HepG2 (cell line): ENCODE data around the gene GAL3ST2. TPM values are rescaled to one million over a fixed set of nuclear protein-coding genes. Genes with fewer than 3 reads are reported as not detected.

Source experiments
- AHR ChIP-seq: IDR thresholded peaks from 2 replicates; pipeline ENCODE4 v1.6.1; 2018; ENCODE audit warnings: missing genetic modification reagents, missing compliant biosample characterization
- ATF7 ChIP-seq, 2 experiments: fragments of 450-650 bp in 1 of 2; sonication (generic) in 1 of 2; formaldehyde crosslinking in 1 of 2; IDR thresholded peaks; 2 replicates each; pipeline versions ENCODE4 v1.4.0 to v1.6.1; 2016 to 2020; ENCODE audit warnings: antibody characterized with exemption in 1 of 2, mild to moderate bottlenecking in 1 of 2, missing genetic modification reagents in 1 of 2
- FOXA1 ChIP-seq, 2 experiments: fragments of 450-650 bp in 1 of 2; sonication (generic) in 1 of 2; formaldehyde crosslinking in 1 of 2; IDR thresholded peaks; 2 replicates each; pipeline versions ENCODE4 v1.4.0 to v1.6.1; 2016 to 2020; ENCODE audit warnings: missing genetic modification reagents in 1 of 2
- HDAC1 ChIP-seq: sonication (generic); formaldehyde crosslinking; IDR thresholded peaks from 2 replicates; pipeline ENCODE4 v1.5.1; 2020; ENCODE audit warnings: mild to moderate bottlenecking, missing genetic modification reagents
- HOXA3 ChIP-seq: sonication (generic); formaldehyde crosslinking; IDR thresholded peaks from 2 replicates; pipeline ENCODE4 v1.5.0; 2020; ENCODE audit warnings: missing genetic modification reagents
- KDM3A ChIP-seq: IDR thresholded peaks from 2 replicates; pipeline ENCODE4 v1.6.1; 2018; ENCODE audit warnings: low read depth, missing compliant biosample characterization
- MED1 ChIP-seq: sonication (generic); formaldehyde crosslinking; IDR thresholded peaks from 2 replicates; pipeline ENCODE4 v1.4.0; 2020; ENCODE audit warnings: missing genetic modification reagents
- MTF1 ChIP-seq: sonication (generic); formaldehyde crosslinking; IDR thresholded peaks from 2 replicates; pipeline ENCODE4 v1.5.0; 2020; ENCODE audit warnings: missing genetic modification reagents
- POGZ ChIP-seq: sonication (generic); formaldehyde crosslinking; IDR thresholded peaks from 2 replicates; pipeline ENCODE4 v1.4.0; 2020; ENCODE audit warnings: mild to moderate bottlenecking, missing genetic modification reagents
- PRPF4 ChIP-seq: fragments of 200-400 bp; formaldehyde crosslinking; IDR thresholded peaks from 2 replicates; pipeline ENCODE4 v1.6.1; 2016; ENCODE audit warnings: low read length, low read depth; ENCODE audit not compliant: poor library complexity, severe bottlenecking
- SALL1 ChIP-seq: sonication (generic); formaldehyde crosslinking; IDR thresholded peaks from 2 replicates; pipeline ENCODE4 v1.8.0; 2022; ENCODE audit warnings: mild to moderate bottlenecking, missing genetic modification reagents
- SP1 ChIP-seq, 2 experiments: fragments of 450-650 bp in 1 of 2; sonication (generic) in 1 of 2; formaldehyde crosslinking in 1 of 2; IDR thresholded peaks; 2 replicates each; pipeline versions ENCODE4 v1.4.0 to v1.6.1; 2016 to 2020; ENCODE audit warnings: missing genetic modification reagents in 1 of 2
- ZNF136 ChIP-seq: sonication (generic); formaldehyde crosslinking; IDR thresholded peaks from 2 replicates; pipeline ENCODE4 v1.8.1; 2022; ENCODE audit warnings: low read depth, mild to moderate bottlenecking, moderate library complexity, missing genetic modification reagents
- ZNF253 ChIP-seq: sonication (generic); formaldehyde crosslinking; IDR thresholded peaks from 2 replicates; pipeline ENCODE4 v1.8.0; 2022; ENCODE audit warnings: mild to moderate bottlenecking, missing genetic modification reagents, borderline replicate concordance
- ZNF383 ChIP-seq: sonication (generic); formaldehyde crosslinking; IDR thresholded peaks from 2 replicates; pipeline ENCODE4 v1.4.0; 2020; ENCODE audit warnings: missing genetic modification reagents, mild to moderate bottlenecking, borderline replicate concordance
- ZNF430 ChIP-seq: sonication (generic); formaldehyde crosslinking; IDR thresholded peaks from 2 replicates; pipeline ENCODE4 v1.9.0; 2021; ENCODE audit warnings: mild to moderate bottlenecking, missing genetic modification reagents
- ZNF543 ChIP-seq: sonication (generic); formaldehyde crosslinking; IDR thresholded peaks from 2 replicates; pipeline ENCODE4 v1.4.0; 2020; ENCODE audit warnings: mild to moderate bottlenecking, missing genetic modification reagents
- ZNF629 ChIP-seq: sonication (generic); formaldehyde crosslinking; conservative IDR thresholded peaks from 2 replicates; pipeline ENCODE4 v1.5.0; 2020; ENCODE audit warnings: missing genetic modification reagents
- ZSCAN25 ChIP-seq: sonication (generic); formaldehyde crosslinking; IDR thresholded peaks from 2 replicates; pipeline ENCODE4 v1.8.0; 2022; ENCODE audit warnings: mild to moderate bottlenecking, missing genetic modification reagents
- polyA plus RNA-seq, 8 experiments: library from polyadenylated mRNA; depleted of rRNA in 3 of 8; stranded (reverse) in 7 of 8; unstranded in 1 of 8; fragments of >200 nt; fragmentation: Illumina TruSeq in 4 of 8; extraction: Trizol in 4 of 8; gene quantifications; 2 replicates each; pipeline versions ENCODE4 v1.2.1 to v1.2.3, GENCODE V29; 2011 to 2016; ENCODE audit warnings: low read depth in 4 of 8, missing spikeins in 1 of 8, mixed read lengths in 1 of 8; ENCODE audit not compliant: insufficient read depth in 1 of 8
- total RNA-seq, 5 experiments: library from RNA; depleted of rRNA; stranded (reverse); fragments of >200 nt; fragmentation: Illumina TruSeq; extraction: Trizol; gene quantifications; 2 replicates each; pipeline ENCODE4 v1.2.3, GENCODE V29; 2016; ENCODE audit warnings: low read depth in 1 of 5
- TF ChIP-seq, protein P1 (sequence below): sonication (generic); formaldehyde crosslinking; IDR thresholded peaks from 2 replicates; pipeline ENCODE4 v1.8.0; 2022; ENCODE audit warnings: mild to moderate bottlenecking, missing genetic modification reagents, moderate library complexity
- TF ChIP-seq, protein P2 (sequence below): sonication (generic); formaldehyde crosslinking; IDR thresholded peaks from 2 replicates; pipeline ENCODE4 v1.4.0; 2020; ENCODE audit warnings: missing genetic modification reagents, mild to moderate bottlenecking, borderline replicate concordance
- TF ChIP-seq, protein P3 (sequence below): sonication (generic); formaldehyde crosslinking; IDR thresholded peaks from 2 replicates; pipeline ENCODE4 v1.4.0; 2020; ENCODE audit warnings: missing genetic modification reagents
- TF ChIP-seq, protein P4 (sequence below): IDR thresholded peaks from 2 replicates; pipeline ENCODE4 v1.6.1; 2016; ENCODE audit warnings: missing compliant biosample characterization, missing genetic modification reagents, borderline replicate concordance

Gene GAL3ST2
- total and polyA plus RNA-seq, 2 of the 13 experiments (the other 11 are each of a cell fraction or from before 2014, with no cell fraction given), result 0.17 to 0.20 TPM

DNA sequence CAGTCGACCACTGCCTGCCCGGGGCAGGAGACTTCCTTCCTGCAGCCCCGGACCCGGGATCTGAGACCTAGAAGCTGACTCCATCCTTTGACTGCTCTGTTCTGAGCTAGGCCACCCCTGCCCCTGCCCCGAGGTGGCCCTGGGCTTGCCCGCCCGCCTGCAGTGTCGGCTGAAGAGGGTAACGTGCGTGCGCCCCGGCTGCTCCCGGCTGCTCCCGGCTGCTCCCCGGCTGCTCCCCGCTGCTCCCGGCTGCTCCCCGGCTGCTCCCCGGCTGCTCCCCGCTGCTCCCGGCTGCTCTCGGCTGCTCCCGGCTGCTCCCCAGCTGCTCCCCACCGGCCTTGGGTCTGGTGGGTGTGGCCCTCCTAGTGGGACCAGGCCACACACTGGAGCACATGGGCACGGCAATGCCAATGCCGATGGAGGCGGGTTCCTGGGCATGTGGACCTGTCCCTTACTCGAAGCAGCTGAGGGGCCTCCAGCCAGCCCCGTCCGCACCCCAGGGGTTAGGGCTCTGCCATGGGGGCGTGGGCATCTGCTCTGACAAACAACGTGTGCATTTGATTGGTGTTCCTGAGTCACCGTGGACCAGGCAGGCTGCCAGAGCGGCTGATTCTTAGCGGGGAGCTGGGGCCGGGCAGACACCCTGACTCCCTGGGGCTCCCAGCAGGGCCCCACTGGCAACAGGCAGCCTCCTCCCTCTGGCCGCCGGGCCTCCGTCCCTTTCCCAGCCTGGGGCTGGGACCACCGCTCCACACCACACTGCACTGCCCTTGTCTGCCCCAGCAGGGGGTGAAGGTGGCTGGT, 2.0 kb upstream of the GAL3ST2 start (continued):
- TF ChIP-seq HOXA3 (CRISPR knock-in tag) (peak; percentile 52; the same call in 1 of the 2 replicates), KDM3A (CRISPR knock-in tag) (peak; percentile 38; the same call in 1 of the 2 replicates), ZSCAN25 (CRISPR knock-in tag) (peak; percentile 42; the same call in 1 of the 2 replicates), HDAC1 (CRISPR knock-in tag) (peak; percentile 67), MED1 (CRISPR knock-in tag) (peak; percentile 43), ZNF136 (peak; percentile 52; the same call in 1 of the 2 replicates), ZNF430 (peak; percentile 93), MTF1 (CRISPR knock-in tag) (0 out of 2 replicates have a peak, but pooled peaks have one; percentile 42), PRPF4 (no peak), SP1 (IDR thresholded peaks at IDR 0.05) (no peak), SP1 (CRISPR knock-in tag; IDR thresholded peaks at IDR 0.05) (0 out of 2 replicates have a peak, but pooled peaks have one; percentile 27), FOXA1 (IDR thresholded peaks at IDR 0.05) (no peak), FOXA1 (CRISPR knock-in tag; IDR thresholded peaks at IDR 0.05) (peak; percentile 14; the same call in 1 of the 2 replicates), ZNF253 (CRISPR knock-in tag) (peak; percentile 56; the same call in 1 of the 2 replicates), ZNF543 (CRISPR knock-in tag) (no peak; the same call in 1 of the 2 replicates), AHR (CRISPR knock-in tag) (peak; percentile 39; the same call in 1 of the 2 replicates), ZNF383 (CRISPR knock-in tag) (no peak), ATF7 (IDR thresholded peaks at IDR 0.05) (no peak), ATF7 (CRISPR knock-in tag; IDR thresholded peaks at IDR 0.05) (0 out of 2 replicates have a peak, but pooled peaks have one; percentile 19), SALL1 (CRISPR knock-in tag) (no peak), ZNF629 (CRISPR knock-in tag) (peak; percentile 23; the same call in 1 of the 2 replicates), POGZ (no peak)
- TF ChIP-seq, protein P1, sequence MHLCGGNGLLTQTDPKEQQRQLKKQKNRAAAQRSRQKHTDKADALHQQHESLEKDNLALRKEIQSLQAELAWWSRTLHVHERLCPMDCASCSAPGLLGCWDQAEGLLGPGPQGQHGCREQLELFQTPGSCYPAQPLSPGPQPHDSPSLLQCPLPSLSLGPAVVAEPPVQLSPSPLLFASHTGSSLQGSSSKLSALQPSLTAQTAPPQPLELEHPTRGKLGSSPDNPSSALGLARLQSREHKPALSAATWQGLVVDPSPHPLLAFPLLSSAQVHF (CRISPR knock-in tag), result peak; percentile 57; the same call in 1 of the 2 replicates
- TF ChIP-seq, protein P2, sequence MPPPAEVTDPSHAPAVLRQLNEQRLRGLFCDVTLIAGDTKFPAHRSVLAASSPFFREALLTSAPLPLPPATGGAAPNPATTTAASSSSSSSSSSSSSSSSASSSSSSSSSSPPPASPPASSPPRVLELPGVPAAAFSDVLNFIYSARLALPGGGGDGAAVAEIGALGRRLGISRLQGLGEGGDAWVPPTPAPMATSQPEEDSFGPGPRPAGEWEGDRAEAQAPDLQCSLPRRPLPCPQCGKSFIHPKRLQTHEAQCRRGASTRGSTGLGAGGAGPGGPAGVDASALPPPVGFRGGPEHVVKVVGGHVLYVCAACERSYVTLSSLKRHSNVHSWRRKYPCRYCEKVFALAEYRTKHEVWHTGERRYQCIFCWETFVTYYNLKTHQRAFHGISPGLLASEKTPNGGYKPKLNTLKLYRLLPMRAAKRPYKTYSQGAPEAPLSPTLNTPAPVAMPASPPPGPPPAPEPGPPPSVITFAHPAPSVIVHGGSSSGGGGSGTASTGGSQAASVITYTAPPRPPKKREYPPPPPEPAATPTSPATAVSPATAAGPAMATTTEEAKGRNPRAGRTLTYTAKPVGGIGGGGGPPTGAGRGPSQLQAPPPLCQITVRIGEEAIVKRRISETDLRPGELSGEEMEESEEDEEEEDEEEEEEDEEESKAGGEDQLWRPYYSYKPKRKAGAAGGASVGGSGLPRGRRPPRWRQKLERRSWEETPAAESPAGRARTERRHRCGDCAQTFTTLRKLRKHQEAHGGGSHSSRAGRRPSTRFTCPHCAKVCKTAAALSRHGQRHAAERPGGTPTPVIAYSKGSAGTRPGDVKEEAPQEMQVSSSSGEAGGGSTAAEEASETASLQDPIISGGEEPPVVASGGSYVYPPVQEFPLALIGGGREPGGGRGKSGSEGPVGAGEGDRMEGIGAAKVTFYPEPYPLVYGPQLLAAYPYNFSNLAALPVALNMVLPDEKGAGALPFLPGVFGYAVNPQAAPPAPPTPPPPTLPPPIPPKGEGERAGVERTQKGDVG (CRISPR knock-in tag), result no peak; the same call in 1 of the 2 replicates
- TF ChIP-seq, protein P3, sequence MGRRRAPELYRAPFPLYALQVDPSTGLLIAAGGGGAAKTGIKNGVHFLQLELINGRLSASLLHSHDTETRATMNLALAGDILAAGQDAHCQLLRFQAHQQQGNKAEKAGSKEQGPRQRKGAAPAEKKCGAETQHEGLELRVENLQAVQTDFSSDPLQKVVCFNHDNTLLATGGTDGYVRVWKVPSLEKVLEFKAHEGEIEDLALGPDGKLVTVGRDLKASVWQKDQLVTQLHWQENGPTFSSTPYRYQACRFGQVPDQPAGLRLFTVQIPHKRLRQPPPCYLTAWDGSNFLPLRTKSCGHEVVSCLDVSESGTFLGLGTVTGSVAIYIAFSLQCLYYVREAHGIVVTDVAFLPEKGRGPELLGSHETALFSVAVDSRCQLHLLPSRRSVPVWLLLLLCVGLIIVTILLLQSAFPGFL, result peak; percentile 71; the same call in 1 of the 2 replicates
- TF ChIP-seq, protein P4, sequence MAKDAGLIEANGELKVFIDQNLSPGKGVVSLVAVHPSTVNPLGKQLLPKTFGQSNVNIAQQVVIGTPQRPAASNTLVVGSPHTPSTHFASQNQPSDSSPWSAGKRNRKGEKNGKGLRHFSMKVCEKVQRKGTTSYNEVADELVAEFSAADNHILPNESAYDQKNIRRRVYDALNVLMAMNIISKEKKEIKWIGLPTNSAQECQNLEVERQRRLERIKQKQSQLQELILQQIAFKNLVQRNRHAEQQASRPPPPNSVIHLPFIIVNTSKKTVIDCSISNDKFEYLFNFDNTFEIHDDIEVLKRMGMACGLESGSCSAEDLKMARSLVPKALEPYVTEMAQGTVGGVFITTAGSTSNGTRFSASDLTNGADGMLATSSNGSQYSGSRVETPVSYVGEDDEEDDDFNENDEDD (CRISPR knock-in tag), result peak; percentile 23; the same call in 1 of the 2 replicates
